HG03066 (cell line): Measurements from ENCODE around the gene RPS14.
A peak's percentile ranks its signal among the peaks of the same experiment; 100 is the strongest.
"Not testable (repeated sequence)": the region's sequence is repeated elsewhere in the genome, so short reads cannot be mapped to it uniquely, and the experiment has no call there.

Experiments used
- ATAC-seq: cut with Tn5 transposase; IDR thresholded peaks from one replicate; pipeline ENCODE4 v1.9.1; 2021; ENCODE audit warnings: low read depth; ENCODE audit not compliant: unreplicated experiment

The RPS14 gene

GRCh38 chr5:150447188-150447587 lies 2.4 kb downstream of the RPS14 start:
- no peak for ATAC-seq

DNA sequence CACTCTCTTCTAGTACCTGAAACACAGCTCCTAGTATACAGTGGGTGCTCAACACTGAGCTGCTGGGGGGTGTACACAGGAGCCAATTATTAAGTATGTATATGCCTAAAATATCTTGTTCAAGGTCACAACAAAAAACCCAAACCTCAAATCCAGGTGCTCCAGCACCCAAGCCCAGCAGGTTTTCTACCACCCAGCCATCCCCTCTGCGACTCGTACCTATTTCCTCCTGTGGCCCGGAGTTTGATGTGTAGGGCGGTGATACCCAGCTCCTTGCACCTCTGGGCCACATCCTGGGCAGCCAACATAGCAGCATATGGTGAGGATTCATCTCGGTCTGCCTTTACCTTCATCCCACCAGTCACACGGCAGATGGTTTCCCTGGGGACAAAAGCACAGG lies 3.0 kb downstream of the RPS14 start:
- ATAC-seq = no peak

- ATAC-seq = no peak
Observed at GRCh38 chr5:150446088-150446487, 3.5 kb downstream of the RPS14 start.

DNA sequence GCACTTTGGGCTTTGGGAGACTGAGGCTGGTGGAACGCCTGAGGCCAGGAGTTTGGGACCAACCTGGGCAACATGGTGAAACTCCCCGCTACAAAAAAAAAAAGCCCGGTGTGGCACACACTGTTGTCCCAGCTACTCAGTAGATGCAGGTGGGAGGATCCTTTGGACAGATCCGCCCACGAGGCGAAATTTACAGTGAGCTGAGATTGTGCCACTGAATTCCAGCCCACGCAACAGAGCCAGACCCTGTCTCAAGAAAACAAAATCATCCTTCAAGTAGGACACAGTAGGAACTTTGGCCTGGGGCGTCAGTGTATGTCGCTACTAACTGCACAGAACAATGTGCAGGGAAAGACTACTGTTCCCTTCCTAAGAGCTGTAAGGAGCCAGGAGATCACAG lies 4.8 kb downstream of the RPS14 start:
- ATAC-seq = no peak

DNA sequence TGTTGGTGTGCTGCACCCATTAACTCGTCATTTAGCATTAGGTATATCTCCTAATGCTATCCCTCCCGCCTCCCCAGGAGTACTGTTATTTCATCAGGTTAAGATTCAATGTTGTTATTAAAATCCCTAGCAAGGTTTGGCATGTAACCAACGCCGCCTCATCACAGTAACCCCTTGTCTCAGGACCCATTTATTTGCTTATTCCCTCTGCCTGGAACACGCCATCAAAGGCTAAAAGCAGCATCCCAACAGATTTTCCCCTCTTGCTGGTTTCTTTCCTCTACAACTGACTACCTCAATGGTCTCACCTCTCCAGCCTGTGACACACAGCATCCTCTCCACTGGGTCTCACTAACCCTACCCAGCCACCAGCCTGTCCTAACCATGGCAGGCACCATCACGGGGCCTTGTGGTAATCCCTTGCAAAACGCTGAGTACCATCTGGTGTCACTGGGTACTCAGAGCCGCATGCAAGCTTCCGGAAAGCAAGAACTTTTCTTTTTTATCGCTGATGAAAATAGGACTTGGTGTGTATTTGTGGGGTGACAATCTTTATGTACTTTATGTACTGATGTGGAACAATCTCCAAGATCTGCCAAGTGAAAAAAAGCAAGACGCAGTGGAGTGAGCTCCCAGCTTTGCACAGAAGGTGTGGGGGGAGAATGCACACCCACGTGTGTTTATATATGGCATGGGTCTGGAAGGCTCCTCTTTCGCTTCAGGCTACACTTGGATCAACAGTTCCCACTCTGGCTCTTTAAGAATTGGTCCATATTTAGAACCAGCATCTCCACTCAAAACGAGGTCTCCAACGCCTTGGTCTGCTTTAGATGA lies 6.1 kb downstream of the RPS14 start:
- ATAC-seq = no peak

GRCh38 chr5:150442699-150443080 lies 6.8 kb downstream of the RPS14 start:
- no peak for ATAC-seq

DNA sequence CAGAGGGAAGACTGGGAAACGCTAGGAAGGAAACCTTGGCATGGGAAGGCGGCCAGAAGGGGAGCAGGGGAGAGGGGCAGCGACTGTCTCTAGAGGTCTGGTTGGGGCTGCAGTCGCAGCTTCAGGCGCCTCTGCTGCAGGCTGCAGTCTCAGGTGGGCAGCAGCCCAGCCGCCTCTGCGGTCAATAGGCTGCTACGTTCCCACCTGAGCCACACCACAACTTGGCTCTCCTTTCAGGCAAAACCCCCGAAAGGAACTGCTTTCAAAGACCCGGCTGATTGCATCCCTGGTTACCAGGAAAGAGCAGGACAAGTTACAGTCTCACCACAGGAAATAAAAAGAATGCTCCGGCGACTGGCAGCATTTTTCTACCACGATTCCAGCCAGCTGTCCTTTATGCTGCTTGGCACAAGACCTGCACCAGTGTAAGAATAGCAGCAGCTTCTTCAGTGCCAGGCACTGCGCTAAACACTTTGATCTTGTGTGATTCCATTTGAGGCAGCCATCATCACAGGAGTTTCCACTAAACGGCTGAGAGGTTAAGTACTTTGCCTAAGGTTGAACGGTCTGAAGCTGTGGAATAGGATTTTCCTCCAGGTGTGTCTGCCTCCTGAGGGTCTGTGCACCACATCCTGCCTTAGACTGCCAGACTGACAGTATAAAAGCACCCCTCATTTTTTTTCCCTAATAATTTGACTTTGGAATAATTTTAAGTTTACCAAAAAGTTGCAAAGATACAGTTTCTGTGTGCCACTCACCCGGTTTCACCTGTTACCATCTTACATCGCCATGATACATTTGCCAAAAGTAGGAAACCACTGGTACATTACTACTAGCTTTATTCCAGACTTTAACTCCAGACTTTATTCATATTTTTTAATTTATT lies 7.5 kb downstream of the RPS14 start:
- ATAC-seq = no peak

GRCh38 chr5:150440948-150441812 lies 8.4 kb downstream of the RPS14 start:
- no peak for ATAC-seq

DNA sequence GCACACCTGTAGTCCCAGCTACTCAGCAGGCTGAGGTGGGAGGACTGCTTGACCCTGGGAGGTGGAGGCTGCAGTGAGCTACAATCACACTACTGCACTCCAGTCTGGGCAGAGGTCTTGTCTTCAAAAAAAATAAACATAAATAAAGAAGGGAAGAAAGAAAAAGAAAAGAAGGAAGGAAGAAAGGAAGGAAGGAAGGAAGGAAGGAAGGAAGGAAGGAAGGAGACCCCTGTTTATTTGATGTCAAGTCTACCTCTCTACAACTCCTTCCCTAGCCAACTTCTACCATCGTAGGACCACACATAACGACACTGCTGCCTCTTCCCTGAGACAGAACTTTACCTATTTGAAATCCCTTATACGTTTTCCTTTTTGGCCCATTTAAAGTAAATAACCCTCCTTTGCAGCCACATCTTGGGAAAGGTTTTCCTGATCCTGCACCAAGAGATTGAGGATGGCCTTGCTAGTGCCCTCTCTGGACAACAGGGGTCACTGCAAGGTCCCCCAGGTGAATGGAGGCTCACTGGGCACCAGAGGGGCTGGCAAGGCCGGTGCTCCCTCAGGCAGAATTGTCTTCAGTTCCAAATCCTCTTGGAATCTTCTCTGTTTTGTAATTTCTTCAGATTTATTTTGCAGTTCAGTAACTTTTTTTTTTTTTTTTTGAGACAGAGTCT lies 10.5 kb downstream of the RPS14 start:
- ATAC-seq = no peak

- ATAC-seq = peak; percentile 88
Observed at GRCh38 chr5:150436141-150436680, 13.3 kb downstream of the RPS14 start.

- ATAC-seq = no peak
Observed at GRCh38 chr5:150434464-150434863, 15.1 kb downstream of the RPS14 start.

- no peak for ATAC-seq
Observed at GRCh38 chr5:150431574-150431973, 18.0 kb downstream of the RPS14 start.

DNA sequence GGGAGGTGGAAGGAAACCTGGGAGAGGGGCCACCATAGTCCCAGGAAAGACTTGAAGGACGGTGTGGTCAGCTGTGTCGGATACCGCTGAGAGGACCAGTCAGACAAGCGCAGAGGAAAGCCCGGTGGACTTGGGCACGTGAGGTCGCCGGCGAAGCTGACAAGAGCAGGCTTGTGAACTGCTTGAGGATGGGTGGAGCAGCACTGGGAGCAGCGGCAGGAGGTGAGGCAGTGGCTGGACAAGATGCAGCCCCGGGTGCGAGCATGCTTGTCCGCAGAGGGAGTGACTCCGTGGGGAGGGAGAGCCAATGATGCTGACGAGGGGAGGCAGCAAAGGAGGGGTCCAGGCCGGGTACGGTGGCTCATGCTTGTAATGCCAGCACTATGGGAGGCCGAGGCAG lies 18.5 kb downstream of the RPS14 start:
- ATAC-seq = no peak

- peak; percentile 70 for ATAC-seq
Observed at GRCh38 chr5:150429410-150429873, 20.1 kb downstream of the RPS14 start.

DNA sequence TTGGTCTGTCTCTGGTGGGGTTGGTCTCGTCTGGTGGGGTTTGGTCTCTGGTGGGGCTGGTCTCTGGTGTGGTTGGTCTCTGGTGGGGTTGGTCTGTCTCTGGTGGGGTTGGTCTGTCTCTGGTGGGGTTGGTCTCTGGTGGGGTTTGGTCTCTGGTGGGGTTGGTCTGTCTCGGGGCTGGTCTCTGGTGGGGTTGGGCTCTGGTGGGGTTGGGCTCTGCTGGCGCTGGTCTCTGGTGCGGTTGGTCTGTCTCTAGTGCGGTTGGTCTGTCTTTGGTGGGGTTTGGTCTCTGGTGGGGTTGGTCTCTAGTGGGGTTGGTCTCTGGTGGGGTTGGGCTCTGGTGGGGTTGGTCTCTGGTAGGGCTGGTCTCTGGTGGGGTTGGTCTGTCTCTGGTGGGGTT lies 20.6 kb downstream of the RPS14 start:
- ATAC-seq = no peak

- ATAC-seq = no peak
Observed at GRCh38 chr5:150428106-150428876, 21.2 kb downstream of the RPS14 start.

- ATAC-seq = not testable (repeated sequence)
Observed at GRCh38 chr5:150426165-150426564, 23.4 kb downstream of the RPS14 start.

- ATAC-seq = no peak
Observed at GRCh38 chr5:150422758-150423157, 26.8 kb downstream of the RPS14 start.

DNA sequence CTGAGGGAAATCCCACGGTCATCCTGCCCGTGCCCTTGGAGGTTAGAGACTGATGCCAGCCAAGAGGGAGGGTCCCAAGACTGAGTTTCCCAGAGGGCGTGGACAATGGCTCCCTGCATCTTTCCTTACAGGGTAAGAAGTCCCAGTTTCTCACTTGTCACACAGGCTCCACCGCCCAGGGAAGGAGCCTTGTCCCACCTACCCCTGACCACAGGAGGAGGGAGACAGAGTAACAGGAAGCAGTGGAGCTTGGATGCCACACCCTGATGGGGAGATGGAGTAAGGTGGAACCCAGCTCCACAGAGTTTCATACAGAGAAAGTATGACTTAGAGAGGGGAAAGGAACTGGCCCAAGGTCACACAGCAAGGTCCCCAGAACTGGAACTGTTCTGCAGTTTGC lies 27.5 kb downstream of the RPS14 start:
- ATAC-seq = no peak
